HL-60 (cell line): ENCODE measurements around the gene SLC25A41.
"Not testable (repeated sequence)": the region's sequence is repeated elsewhere in the genome, so short reads cannot be mapped to it uniquely, and the experiment has no call there.

ENCODE experiments used
- DNase-seq, 2 experiments: peaks; one replicate each; pipeline ENCODE4 v3.0.0-alpha.2; 2010 to 2020; ENCODE audit warnings: low read depth in 1 of 2, low spot score in 1 of 2
- H3K27ac ChIP-seq: fragments of 250-450 bp; sonication (Bioruptor Pico); replicated peaks from 2 replicates; pipeline ENCODE4 v1.5.1; 2020; ENCODE audit warnings: mild to moderate bottlenecking, moderate library complexity
- H3K27me3 ChIP-seq: fragments of 250-450 bp; sonication (Bioruptor Pico); 2 replicates; pipeline ENCODE4 v1.5.1; 2021; ENCODE audit warnings: mild to moderate bottlenecking, moderate library complexity; ENCODE audit not compliant: insufficient read depth, poor library complexity, severe bottlenecking
- H3K4me3 ChIP-seq: replicated peaks from 2 replicates; pipeline ENCODE4 v1.5.1; 2011; ENCODE audit warnings: mild to moderate bottlenecking, control low read depth, low read length; ENCODE audit not compliant: insufficient read depth
- CTCF ChIP-seq: IDR thresholded peaks from one replicate; pipeline ENCODE4 v1.5.1; 2011; ENCODE audit warnings: low read length, control low read depth, inconsistent platforms; ENCODE audit not compliant: insufficient read depth
- GABPA ChIP-seq: IDR thresholded peaks from 2 replicates; pipeline ENCODE4 v1.6.1; 2012; ENCODE audit warnings: low read depth
- POLR2AphosphoS5 ChIP-seq: IDR thresholded peaks from 2 replicates; pipeline ENCODE4 v1.6.1; 2012; ENCODE audit warnings: low read depth
- REST ChIP-seq: IDR thresholded peaks from 2 replicates; pipeline ENCODE4 v1.6.1; 2012; ENCODE audit warnings: low read depth; ENCODE audit not compliant: insufficient replicate concordance
- SPI1 ChIP-seq: IDR thresholded peaks from 2 replicates; pipeline ENCODE4 v1.6.1; 2012; ENCODE audit warnings: low read depth, mild to moderate bottlenecking, borderline replicate concordance

The SLC25A41 gene

GRCh38 chr19:6402837-6403608, 30.5 kb downstream of the SLC25A41 start:
- TF ChIP-seq POLR2AphosphoS5 (no peak), SPI1 (no peak), CTCF (no peak), GABPA (no peak), REST (no peak)
- no peak overlapping the region for H3K4me3 ChIP-seq
- DNase-seq, result no peak
- no peaks in the 10 kb centered on the region for H3K27me3 ChIP-seq
- no peak overlapping the region for H3K27ac ChIP-seq

GRCh38 chr19:6402058-6402457, 31.5 kb downstream of the SLC25A41 start:
- H3K27ac ChIP-seq, result no peak overlapping the region
- H3K4me3 ChIP-seq, result no peak overlapping the region
- TF ChIP-seq CTCF (no peak), POLR2AphosphoS5 (no peak), SPI1 (no peak), GABPA (no peak), REST (no peak)
- no peak for DNase-seq
- no peaks in the 10 kb centered on the region for H3K27me3 ChIP-seq

- not testable (repeated sequence) for DNase-seq, H3K4me3 ChIP-seq, H3K27me3 ChIP-seq, H3K27ac ChIP-seq
These were observed 33.3 kb downstream of the SLC25A41 start for GRCh38 chr19:6400062-6400944.

- Histone ChIP-seq H3K27ac (no peak overlapping the region), H3K4me3 (no peak overlapping the region), H3K27me3 (no peaks in the 10 kb centered on the region)
- TF ChIP-seq POLR2AphosphoS5 (no peak), REST (no peak), SPI1 (no peak), GABPA (no peak), CTCF (no peak)
- DNase-seq, result no peak
These were observed 37.3 kb downstream of the SLC25A41 start for GRCh38 chr19:6396305-6396704.
